Right lobe of liver (tissue), 4 donors: Measurements from ENCODE around the gene SEL1L.

Experiments
- POLR2A ChIP-seq: fragments of 450-650 bp; IDR thresholded peaks from one replicate; pipeline ENCODE4 v1.6.1; 2017; ENCODE audit warnings: antibody characterized with exemption, mild to moderate bottlenecking
- TF ChIP-seq, protein P1 (sequence below), 4 donors: fragments of 200-600 bp in 3 of 4; fragments of 450-650 bp in 1 of 4; IDR thresholded peaks; one replicate each; pipeline versions ENCODE4 v1.5.1 to v1.8.0; 2016 to 2022; ENCODE audit warnings: antibody characterized with exemption in 4 of 4, mild to moderate bottlenecking in 2 of 4
- donor health status: DM: no; HTN: no; CAD: no.
- donor health status: DM: no; HTN: no; CAD: no.
- donor health status: DM: no; HTN: yes; CAD: no.

DNA sequence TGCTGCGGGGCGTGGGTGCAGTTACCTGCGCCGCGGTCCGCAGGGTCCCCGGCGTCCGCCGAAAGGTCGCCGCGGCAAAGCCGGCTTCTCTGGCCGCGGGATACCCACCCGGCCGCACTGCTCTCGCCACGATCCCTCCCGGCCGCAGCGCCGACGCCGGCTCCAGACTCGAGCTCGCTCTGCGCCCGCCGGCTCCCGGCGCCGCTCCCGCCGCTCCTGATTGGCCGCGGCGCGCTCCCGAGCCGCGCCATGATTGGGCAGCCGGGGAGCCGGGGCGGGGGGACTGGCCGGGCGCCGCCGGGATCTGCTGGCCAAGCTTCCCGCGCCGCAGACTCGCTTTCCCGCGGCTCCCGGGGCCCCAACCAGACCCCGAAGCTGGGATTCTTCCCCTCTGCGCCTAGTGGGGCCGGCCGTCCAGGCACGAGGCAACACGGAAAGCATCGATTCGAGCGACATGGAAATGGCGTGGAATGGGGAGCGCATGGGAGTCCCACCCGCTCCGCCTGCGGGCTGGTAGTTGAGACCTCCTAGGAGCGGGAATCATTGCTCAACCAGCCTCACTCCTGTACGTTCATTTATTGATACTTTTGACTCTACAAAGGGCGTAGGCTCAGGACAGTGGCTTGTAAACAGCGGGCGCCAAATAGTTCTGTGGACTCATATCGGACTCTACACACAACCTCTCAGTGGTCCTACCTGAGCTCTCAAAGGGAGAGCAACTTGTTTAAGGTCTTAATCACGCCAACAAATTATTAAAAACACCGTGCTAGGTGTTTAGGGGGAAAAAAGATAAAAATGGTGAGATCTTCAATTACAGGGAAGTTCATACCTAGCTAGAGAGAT lies 97.1 kb downstream of the SEL1L start:
- TF ChIP-seq, protein P1, sequence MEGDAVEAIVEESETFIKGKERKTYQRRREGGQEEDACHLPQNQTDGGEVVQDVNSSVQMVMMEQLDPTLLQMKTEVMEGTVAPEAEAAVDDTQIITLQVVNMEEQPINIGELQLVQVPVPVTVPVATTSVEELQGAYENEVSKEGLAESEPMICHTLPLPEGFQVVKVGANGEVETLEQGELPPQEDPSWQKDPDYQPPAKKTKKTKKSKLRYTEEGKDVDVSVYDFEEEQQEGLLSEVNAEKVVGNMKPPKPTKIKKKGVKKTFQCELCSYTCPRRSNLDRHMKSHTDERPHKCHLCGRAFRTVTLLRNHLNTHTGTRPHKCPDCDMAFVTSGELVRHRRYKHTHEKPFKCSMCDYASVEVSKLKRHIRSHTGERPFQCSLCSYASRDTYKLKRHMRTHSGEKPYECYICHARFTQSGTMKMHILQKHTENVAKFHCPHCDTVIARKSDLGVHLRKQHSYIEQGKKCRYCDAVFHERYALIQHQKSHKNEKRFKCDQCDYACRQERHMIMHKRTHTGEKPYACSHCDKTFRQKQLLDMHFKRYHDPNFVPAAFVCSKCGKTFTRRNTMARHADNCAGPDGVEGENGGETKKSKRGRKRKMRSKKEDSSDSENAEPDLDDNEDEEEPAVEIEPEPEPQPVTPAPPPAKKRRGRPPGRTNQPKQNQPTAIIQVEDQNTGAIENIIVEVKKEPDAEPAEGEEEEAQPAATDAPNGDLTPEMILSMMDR (IDR thresholded peaks at IDR 0.05) = no peak
- TF ChIP-seq POLR2A = peak; percentile 66
